HEK293 (cell line): ENCODE measurements around the gene ZNF646.

Experiments
- BCL11A ChIP-seq: fragments of 450-650 bp; formaldehyde crosslinking; IDR thresholded peaks from 2 replicates; pipeline ENCODE4 v1.5.1; 2016; ENCODE audit warnings: low read depth, missing biosample characterization, missing genetic modification characterization
- CTCF ChIP-seq: fragments of 450-650 bp; formaldehyde crosslinking; IDR thresholded peaks from 2 replicates; pipeline ENCODE4 v1.5.1; 2016; ENCODE audit warnings: missing biosample characterization, missing genetic modification characterization
- ELK4 ChIP-seq: IDR thresholded peaks from 2 replicates; pipeline ENCODE4 v1.6.1; 2011; ENCODE audit warnings: mild to moderate bottlenecking, low read depth, low read length, borderline replicate concordance
- REST ChIP-seq: fragments of 450-650 bp; formaldehyde crosslinking; IDR thresholded peaks from 2 replicates; pipeline ENCODE4 v1.5.1; 2016; ENCODE audit warnings: missing biosample characterization, missing genetic modification characterization
- TRIM28 ChIP-seq: IDR thresholded peaks from 2 replicates; pipeline ENCODE4 v1.6.1; 2011; ENCODE audit warnings: low read length, control low read depth, borderline replicate concordance
- YY1 ChIP-seq: fragments of 450-650 bp; formaldehyde crosslinking; IDR thresholded peaks from 2 replicates; pipeline ENCODE4 v1.5.1; 2018; ENCODE audit warnings: missing biosample characterization, missing genetic modification characterization
- ZNF138 ChIP-seq: fragments of 450-650 bp; formaldehyde crosslinking; IDR thresholded peaks from 2 replicates; pipeline ENCODE4 v1.5.1; 2016; ENCODE audit warnings: missing biosample characterization, missing genetic modification characterization, borderline replicate concordance
- ZNF350 ChIP-seq: fragments of 450-650 bp; formaldehyde crosslinking; IDR thresholded peaks from 2 replicates; pipeline ENCODE4 v1.5.0; 2017; ENCODE audit warnings: missing biosample characterization, mild to moderate bottlenecking, missing genetic modification characterization
- ZNF513 ChIP-seq: fragments of 450-650 bp; IDR thresholded peaks from 2 replicates; pipeline ENCODE4 v1.5.1; 2018; ENCODE audit warnings: missing biosample characterization, missing genetic modification characterization
- ZNF629 ChIP-seq: fragments of 450-650 bp; formaldehyde crosslinking; IDR thresholded peaks from 2 replicates; pipeline ENCODE4 v1.5.1; 2017; ENCODE audit warnings: missing biosample characterization, missing genetic modification characterization
- ZNF654 ChIP-seq: fragments of 450-650 bp; formaldehyde crosslinking; IDR thresholded peaks from 2 replicates; pipeline ENCODE4 v1.5.1; 2016; ENCODE audit warnings: low read depth, missing biosample characterization, missing genetic modification characterization
- ZNF76 ChIP-seq: fragments of 450-650 bp; formaldehyde crosslinking; IDR thresholded peaks from 2 replicates; pipeline ENCODE4; 2016; ENCODE audit warnings: low read depth, missing biosample characterization, missing genetic modification characterization, borderline replicate concordance
- TF ChIP-seq, protein P1 (sequence below): fragments of 450-650 bp; formaldehyde crosslinking; IDR thresholded peaks from 2 replicates; pipeline ENCODE4 v1.5.1; 2017; ENCODE audit warnings: missing biosample characterization, missing genetic modification characterization
- TF ChIP-seq, protein P2 (sequence below): fragments of 450-650 bp; formaldehyde crosslinking; IDR thresholded peaks from 2 replicates; pipeline ENCODE4 v1.5.1; 2016; ENCODE audit warnings: missing biosample characterization, missing genetic modification characterization

- TF ChIP-seq ELK4, result no peak
- TF ChIP-seq YY1 (tag by site-specific recombination), result no peak
- TF ChIP-seq CTCF (tag by site-specific recombination), result no peak
- TF ChIP-seq, protein P1, sequence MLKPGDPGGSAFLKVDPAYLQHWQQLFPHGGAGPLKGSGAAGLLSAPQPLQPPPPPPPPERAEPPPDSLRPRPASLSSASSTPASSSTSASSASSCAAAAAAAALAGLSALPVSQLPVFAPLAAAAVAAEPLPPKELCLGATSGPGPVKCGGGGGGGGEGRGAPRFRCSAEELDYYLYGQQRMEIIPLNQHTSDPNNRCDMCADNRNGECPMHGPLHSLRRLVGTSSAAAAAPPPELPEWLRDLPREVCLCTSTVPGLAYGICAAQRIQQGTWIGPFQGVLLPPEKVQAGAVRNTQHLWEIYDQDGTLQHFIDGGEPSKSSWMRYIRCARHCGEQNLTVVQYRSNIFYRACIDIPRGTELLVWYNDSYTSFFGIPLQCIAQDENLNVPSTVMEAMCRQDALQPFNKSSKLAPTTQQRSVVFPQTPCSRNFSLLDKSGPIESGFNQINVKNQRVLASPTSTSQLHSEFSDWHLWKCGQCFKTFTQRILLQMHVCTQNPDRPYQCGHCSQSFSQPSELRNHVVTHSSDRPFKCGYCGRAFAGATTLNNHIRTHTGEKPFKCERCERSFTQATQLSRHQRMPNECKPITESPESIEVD, result no peak
- TF ChIP-seq REST (tag by site-specific recombination), result no peak
- TF ChIP-seq ZNF654, result no peak
- TF ChIP-seq, protein P2, sequence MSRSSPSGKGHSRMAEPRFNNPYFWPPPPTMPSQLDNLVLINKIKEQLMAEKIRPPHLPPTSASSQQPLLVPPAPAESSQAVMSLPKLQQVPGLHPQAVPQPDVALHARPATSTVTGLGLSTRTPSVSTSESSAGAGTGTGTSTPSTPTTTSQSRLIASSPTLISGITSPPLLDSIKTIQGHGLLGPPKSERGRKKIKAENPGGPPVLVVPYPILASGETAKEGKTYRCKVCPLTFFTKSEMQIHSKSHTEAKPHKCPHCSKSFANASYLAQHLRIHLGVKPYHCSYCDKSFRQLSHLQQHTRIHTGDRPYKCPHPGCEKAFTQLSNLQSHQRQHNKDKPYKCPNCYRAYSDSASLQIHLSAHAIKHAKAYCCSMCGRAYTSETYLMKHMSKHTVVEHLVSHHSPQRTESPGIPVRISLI (tag by site-specific recombination), result no peak
- no peak for TF ChIP-seq ZNF629 (tag by site-specific recombination)
- TF ChIP-seq BCL11A (tag by site-specific recombination), result no peak
- TF ChIP-seq ZNF76, result no peak
- TF ChIP-seq TRIM28, result no peak
- TF ChIP-seq ZNF350, result no peak
- TF ChIP-seq ZNF138 (tag by site-specific recombination), result no peak
- TF ChIP-seq ZNF513 (tag by site-specific recombination), result no peak
Measured at GRCh38 chr16:31082368-31083045, 8.3 kb downstream of the ZNF646 start.
